Measurements from ENCODE around the gene ADAT3.
"Not testable (repeated sequence)": the region's sequence is repeated elsewhere in the genome, so short reads cannot be mapped to it uniquely, and the experiment has no call there.

The ADAT3 gene

GRCh38 chr19:1867349-1867724 is 37.9 kb upstream of the ADAT3 start:
- no peak for DNase-seq

- DNase-seq = no peak
These were observed 36.2 kb upstream of the ADAT3 start for GRCh38 chr19:1868971-1869370.

- DNase-seq = no peak
These were observed 34.0 kb upstream of the ADAT3 start for GRCh38 chr19:1871140-1871597.

- DNase-seq = no peak
These were observed 33.6 kb upstream of the ADAT3 start for GRCh38 chr19:1871630-1872029.

- DNase-seq = no peak
These were observed 32.2 kb upstream of the ADAT3 start for GRCh38 chr19:1872807-1873523.

- no peak for DNase-seq
These were observed 31.4 kb upstream of the ADAT3 start for GRCh38 chr19:1873524-1874473.

- no peak for DNase-seq
These were observed 30.5 kb upstream of the ADAT3 start for GRCh38 chr19:1874554-1875185.

- not testable (repeated sequence) for DNase-seq
These were observed 29.9 kb upstream of the ADAT3 start for GRCh38 chr19:1875265-1875645.

GRCh38 chr19:1875646-1876495 is 29.3 kb upstream of the ADAT3 start:
- DNase-seq = peak; percentile 89

GRCh38 chr19:1876496-1877279 is 28.5 kb upstream of the ADAT3 start:
- DNase-seq = not testable (repeated sequence)

GRCh38 chr19:1877280-1877660 is 27.9 kb upstream of the ADAT3 start:
- DNase-seq = not testable (repeated sequence)

GRCh38 chr19:1878583-1878982 is 26.6 kb upstream of the ADAT3 start:
- DNase-seq = not testable (repeated sequence)

GRCh38 chr19:1879982-1880381 is 25.2 kb upstream of the ADAT3 start:
- DNase-seq = not testable (repeated sequence)

GRCh38 chr19:1880611-1881392 is 24.4 kb upstream of the ADAT3 start:
- no peak for DNase-seq

- DNase-seq = not testable (repeated sequence)
These were observed 23.7 kb upstream of the ADAT3 start for GRCh38 chr19:1881393-1882088.

GRCh38 chr19:1882089-1882785 is 23.0 kb upstream of the ADAT3 start:
- DNase-seq = peak; percentile 67

- no peak for DNase-seq
These were observed 22.2 kb upstream of the ADAT3 start for GRCh38 chr19:1882786-1883692.

GRCh38 chr19:1883784-1884183 is 21.4 kb upstream of the ADAT3 start:
- no peak for DNase-seq

All from activated naive CD4-positive, alpha-beta T cell treated with Interleukin-2 at 50 U/mL for 16 hours (primary cell).